HTERT RPE-1 (cell line): ENCODE data around the gene ASB11.

Experiments used
- in situ Hi-C: fragments of 300-500 bp; cut with MboI; formaldehyde crosslinking; loops from 4 replicates; pipeline ENCODE4 v1.14.3; 2020; ENCODE audit warnings: low sequenced_read_pairs

ASB11 gene

DNA sequence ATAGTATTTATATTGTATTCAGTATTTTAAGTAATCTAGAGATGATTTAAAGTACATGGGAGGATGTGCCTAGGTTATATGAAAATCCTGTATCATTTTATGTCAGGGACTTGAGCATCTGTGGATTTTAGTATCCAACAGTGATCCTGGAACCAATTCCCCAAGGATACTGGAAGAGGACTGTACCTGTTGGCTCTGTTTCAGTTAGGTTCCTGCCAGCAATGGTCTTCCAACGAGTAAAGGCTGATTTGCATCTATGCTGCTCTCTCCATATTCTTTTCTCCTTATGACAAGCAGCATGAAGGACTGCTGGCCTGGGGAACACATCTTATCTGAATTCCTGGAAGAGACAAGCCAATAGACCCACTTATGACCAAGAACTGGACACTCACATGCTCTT lies 80.4 kb downstream of the ASB11 start:
- in situ Hi-C loops: no loop called here

DNA sequence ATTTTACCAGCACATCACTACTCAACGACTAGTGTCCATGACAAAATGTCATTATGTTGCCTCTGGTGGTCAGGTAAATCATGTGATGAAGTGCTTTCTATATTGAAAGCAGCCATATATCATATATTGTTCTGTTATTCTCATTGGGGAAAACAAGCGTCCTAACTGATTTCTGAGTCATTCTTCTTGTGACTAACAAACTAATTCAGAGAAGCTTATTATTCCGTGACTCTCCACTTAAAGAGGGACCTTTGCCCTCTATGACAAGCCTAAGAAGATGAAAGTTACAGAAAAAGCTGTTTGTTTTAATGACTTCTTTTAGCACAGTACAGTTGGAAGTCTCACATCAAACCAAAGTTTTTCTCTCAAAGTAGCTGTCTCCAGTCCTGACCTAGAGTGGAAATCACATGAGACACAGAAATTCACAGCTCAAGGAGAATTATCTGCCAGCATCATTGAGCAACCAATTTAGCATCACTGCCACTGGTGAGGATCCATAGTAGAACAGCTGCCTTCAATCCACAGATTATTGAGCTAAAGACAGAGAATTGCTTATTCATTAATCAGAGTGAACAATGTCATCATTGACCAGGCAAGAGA lies 81.9 kb downstream of the ASB11 start:
- in situ Hi-C loops: no loop called here
